Endothelial cell (in vitro differentiated cells): ENCODE results near the gene COPB1. TPM values are rescaled to one million over a fixed set of nuclear protein-coding genes. Genes with fewer than 3 reads are reported as not detected.

Experiments used
- DNase-seq: peaks from one replicate; pipeline ENCODE4 v3.0.0; 2021; ENCODE audit warnings: low spot score
- H3K27ac Mint-ChIP-seq: one replicate; pipeline ENCODE4 v1.8.0; 2021; ENCODE audit warnings: mixed read lengths, inconsistent platforms; ENCODE audit not compliant: unreplicated experiment
- H3K27me3 Mint-ChIP-seq: one replicate; pipeline ENCODE4 v1.8.0; 2021; ENCODE audit warnings: mild to moderate bottlenecking, moderate library complexity, mixed read lengths, inconsistent platforms; ENCODE audit not compliant: unreplicated experiment
- H3K36me3 Mint-ChIP-seq: one replicate; pipeline ENCODE4 v1.8.0; 2021; ENCODE audit warnings: mild to moderate bottlenecking, low read depth, mixed read lengths, inconsistent platforms; ENCODE audit not compliant: unreplicated experiment
- H3K4me1 Mint-ChIP-seq: one replicate; pipeline ENCODE4 v1.8.0; 2021; ENCODE audit warnings: mild to moderate bottlenecking, mixed read lengths, inconsistent platforms; ENCODE audit not compliant: unreplicated experiment
- H3K4me3 Mint-ChIP-seq: one replicate; pipeline ENCODE4 v1.8.0; 2021; ENCODE audit warnings: mild to moderate bottlenecking, mixed read lengths, inconsistent platforms; ENCODE audit not compliant: unreplicated experiment
- H3K9me3 Mint-ChIP-seq: one replicate; pipeline ENCODE4 v1.8.0; 2021; ENCODE audit warnings: mixed read lengths, inconsistent platforms; ENCODE audit not compliant: unreplicated experiment
- total RNA-seq: library from RNA; stranded (reverse); fragmentation: NEBNext Ultra II Directional; extraction: Animal tissue kit (Norgen Biotek cat#: 25700); gene quantifications from one replicate; pipeline ENCODE4 v1.2.1, GENCODE V29; 2021; ENCODE audit not compliant: unreplicated experiment
- TF ChIP-seq, protein P1 (sequence below): fragments of 200-600 bp; sonication (generic); IDR thresholded peaks from one replicate; pipeline ENCODE4 v1.5.0; 2021; ENCODE audit warnings: antibody characterized with exemption; ENCODE audit not compliant: unreplicated experiment

COPB1 gene
- total RNA-seq, 1 donor from 2014 or later, result 132 TPM

- Mint-ChIP-seq H3K27ac (no peak overlapping the region), H3K4me1 (peaks cover 16% of the 10 kb centered on the region), H3K36me3 (no peaks in the 10 kb centered on the region), H3K4me3 (no peak overlapping the region), H3K9me3 (no peaks in the 10 kb centered on the region), H3K27me3 (peaks cover 1% of the 10 kb centered on the region)
- TF ChIP-seq, protein P1, sequence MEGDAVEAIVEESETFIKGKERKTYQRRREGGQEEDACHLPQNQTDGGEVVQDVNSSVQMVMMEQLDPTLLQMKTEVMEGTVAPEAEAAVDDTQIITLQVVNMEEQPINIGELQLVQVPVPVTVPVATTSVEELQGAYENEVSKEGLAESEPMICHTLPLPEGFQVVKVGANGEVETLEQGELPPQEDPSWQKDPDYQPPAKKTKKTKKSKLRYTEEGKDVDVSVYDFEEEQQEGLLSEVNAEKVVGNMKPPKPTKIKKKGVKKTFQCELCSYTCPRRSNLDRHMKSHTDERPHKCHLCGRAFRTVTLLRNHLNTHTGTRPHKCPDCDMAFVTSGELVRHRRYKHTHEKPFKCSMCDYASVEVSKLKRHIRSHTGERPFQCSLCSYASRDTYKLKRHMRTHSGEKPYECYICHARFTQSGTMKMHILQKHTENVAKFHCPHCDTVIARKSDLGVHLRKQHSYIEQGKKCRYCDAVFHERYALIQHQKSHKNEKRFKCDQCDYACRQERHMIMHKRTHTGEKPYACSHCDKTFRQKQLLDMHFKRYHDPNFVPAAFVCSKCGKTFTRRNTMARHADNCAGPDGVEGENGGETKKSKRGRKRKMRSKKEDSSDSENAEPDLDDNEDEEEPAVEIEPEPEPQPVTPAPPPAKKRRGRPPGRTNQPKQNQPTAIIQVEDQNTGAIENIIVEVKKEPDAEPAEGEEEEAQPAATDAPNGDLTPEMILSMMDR, result no peak
- DNase-seq, result no peak
These were observed 43.6 kb upstream of the COPB1 start for GRCh38 chr11:14543260-14543659.

DNA sequence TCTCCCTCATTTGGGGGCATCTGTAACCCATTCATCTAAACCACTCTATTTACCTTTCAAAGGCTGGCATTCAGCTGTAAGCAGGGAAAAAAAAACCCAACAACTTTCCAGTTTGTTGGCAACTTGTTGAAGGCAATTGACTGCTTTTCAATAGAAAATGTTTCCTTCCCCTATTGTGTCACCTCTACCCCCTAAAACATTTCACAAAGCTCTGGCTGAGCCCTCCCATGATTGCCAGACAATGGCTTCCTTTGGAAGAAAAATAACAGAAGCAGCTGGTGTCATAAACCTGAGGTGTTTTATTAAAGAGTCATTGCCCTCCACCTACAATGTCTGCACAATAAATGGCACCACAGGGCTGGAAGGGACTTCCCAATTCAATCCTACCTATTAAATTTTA lies 42.7 kb upstream of the COPB1 start:
- peaks cover 16% of the 10 kb centered on the region for H3K4me1 Mint-ChIP-seq
- H3K27ac Mint-ChIP-seq, result no peak overlapping the region
- H3K36me3 Mint-ChIP-seq, result no peaks in the 10 kb centered on the region
- DNase-seq, result no peak
- TF ChIP-seq, protein P1, result no peak
- no peaks in the 10 kb centered on the region for H3K9me3 Mint-ChIP-seq
- no peak overlapping the region for H3K4me3 Mint-ChIP-seq
- peaks cover 1% of the 10 kb centered on the region for H3K27me3 Mint-ChIP-seq

- H3K27ac Mint-ChIP-seq, result no peak overlapping the region
- TF ChIP-seq, protein P1, result no peak
- H3K4me3 Mint-ChIP-seq, result no peak overlapping the region
- H3K4me1 Mint-ChIP-seq, result peaks cover 16% of the 10 kb centered on the region
- no peak for DNase-seq
- no peaks in the 10 kb centered on the region for H3K9me3 Mint-ChIP-seq
- H3K36me3 Mint-ChIP-seq, result no peaks in the 10 kb centered on the region
- peaks cover 4% of the 10 kb centered on the region for H3K27me3 Mint-ChIP-seq
These were observed 41.8 kb upstream of the COPB1 start for GRCh38 chr11:14541192-14541947.

DNA sequence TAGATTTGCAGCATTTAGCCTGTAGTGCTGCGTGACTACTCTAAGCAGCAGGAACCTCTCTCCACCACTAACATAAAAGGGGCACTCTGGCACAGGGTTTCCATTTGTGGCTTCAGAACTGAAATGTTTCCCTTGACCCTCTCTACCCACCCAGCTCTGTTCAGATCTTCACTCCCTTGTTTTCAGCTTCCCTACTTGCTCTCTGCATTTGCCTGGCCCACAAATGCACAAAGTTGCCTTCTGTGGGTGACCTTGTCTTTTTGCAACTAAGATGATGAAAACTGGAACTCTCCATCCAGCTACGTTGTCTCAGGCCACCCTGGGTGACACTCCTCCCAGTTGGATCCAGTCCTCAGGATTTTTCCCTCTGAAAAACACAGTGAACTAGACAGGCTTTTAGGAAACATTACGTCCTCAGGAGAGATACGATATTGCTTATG lies 40.4 kb upstream of the COPB1 start:
- peaks cover 13% of the 10 kb centered on the region for H3K4me1 Mint-ChIP-seq
- H3K36me3 Mint-ChIP-seq, result no peaks in the 10 kb centered on the region
- TF ChIP-seq, protein P1, result no peak
- DNase-seq, result no peak
- no peaks in the 10 kb centered on the region for H3K9me3 Mint-ChIP-seq
- no peak overlapping the region for H3K27ac Mint-ChIP-seq
- H3K27me3 Mint-ChIP-seq, result peaks cover 4% of the 10 kb centered on the region
- no peak overlapping the region for H3K4me3 Mint-ChIP-seq

GRCh38 chr11:14538926-14539554 lies 39.4 kb upstream of the COPB1 start:
- H3K4me1 Mint-ChIP-seq, result peaks cover 9% of the 10 kb centered on the region
- H3K36me3 Mint-ChIP-seq, result no peaks in the 10 kb centered on the region
- no peak overlapping the region for H3K4me3 Mint-ChIP-seq
- H3K9me3 Mint-ChIP-seq, result no peaks in the 10 kb centered on the region
- no peak overlapping the region for H3K27ac Mint-ChIP-seq
- TF ChIP-seq, protein P1, result no peak
- no peak for DNase-seq
- peaks cover 4% of the 10 kb centered on the region for H3K27me3 Mint-ChIP-seq
